ENCODE results near the gene RHOG.

RHOG gene

GRCh38 chr11:3781423-3781822, 59.3 kb downstream of the RHOG start:
- DNase-seq (ENCODE audit: low read depth in 2 of 3, low spot score in 1 of 3), result no peak
